ENCODE results near the gene PML.

- no peak for TF ChIP-seq CTCF (IDR thresholded peaks at IDR 0.05; ENCODE audit: insufficient read depth, low read length)
- TF ChIP-seq POLR2AphosphoS5 (IDR thresholded peaks at IDR 0.05; ENCODE audit: low read depth), result no peak
- no peak for TF ChIP-seq REST (IDR thresholded peaks at IDR 0.05; ENCODE audit: insufficient replicate concordance, low read depth)
Measured at GRCh38 chr15:74039656-74040010, 45.1 kb downstream of the PML start.
